HG03460 (cell line): ENCODE data around the gene IL34.
"Not testable (repeated sequence)": the region's sequence is repeated elsewhere in the genome, so short reads cannot be mapped to it uniquely, and the experiment has no call there.

Source experiments
- ATAC-seq: cut with Tn5 transposase; IDR thresholded peaks from one replicate; pipeline ENCODE4 v1.9.1; 2021; ENCODE audit not compliant: unreplicated experiment

The IL34 gene

GRCh38 chr16:70656712-70657263 is 10.4 kb downstream of the IL34 start:
- ATAC-seq = no peak

GRCh38 chr16:70657956-70658355 is 11.6 kb downstream of the IL34 start:
- ATAC-seq = no peak

GRCh38 chr16:70658921-70659320 is 12.6 kb downstream of the IL34 start:
- no peak for ATAC-seq

- ATAC-seq = no peak
Observed at GRCh38 chr16:70659546-70659945, 13.2 kb downstream of the IL34 start.

GRCh38 chr16:70659953-70660671 is 13.8 kb downstream of the IL34 start:
- no peak for ATAC-seq

GRCh38 chr16:70660672-70661350 is 14.5 kb downstream of the IL34 start:
- no peak for ATAC-seq

GRCh38 chr16:70661534-70661917 is 15.2 kb downstream of the IL34 start:
- ATAC-seq = no peak

- ATAC-seq = no peak
Observed at GRCh38 chr16:70661918-70662641, 15.7 kb downstream of the IL34 start.

GRCh38 chr16:70662991-70663523 is 16.7 kb downstream of the IL34 start:
- ATAC-seq = no peak

GRCh38 chr16:70663524-70664324 is 17.4 kb downstream of the IL34 start:
- no peak for ATAC-seq

GRCh38 chr16:70664325-70665112 is 18.2 kb downstream of the IL34 start:
- ATAC-seq = no peak

GRCh38 chr16:70665113-70665694 is 18.8 kb downstream of the IL34 start:
- ATAC-seq = no peak

- no peak for ATAC-seq
Observed at GRCh38 chr16:70665806-70666735, 19.7 kb downstream of the IL34 start.

- ATAC-seq = no peak
Observed at GRCh38 chr16:70670175-70670574, 23.8 kb downstream of the IL34 start.

- ATAC-seq = not testable (repeated sequence)
Observed at GRCh38 chr16:70670938-70671337, 24.6 kb downstream of the IL34 start.

GRCh38 chr16:70674221-70675014 is 28.1 kb downstream of the IL34 start:
- no peak for ATAC-seq

- no peak for ATAC-seq
Observed at GRCh38 chr16:70675851-70676513, 29.6 kb downstream of the IL34 start.
